GM10266 (cell line): ENCODE measurements around the gene NCBP2.

ENCODE experiments used
- DNase-seq: peaks from one replicate; pipeline ENCODE4 v3.0.0; 2012; ENCODE audit errors: extremely low spot score
- CTCF ChIP-seq: IDR thresholded peaks from 2 replicates; pipeline ENCODE4 v1.5.1; 2012; ENCODE audit warnings: mild to moderate bottlenecking, low read depth; ENCODE audit not compliant: control insufficient read depth, insufficient read depth; ENCODE audit errors: missing control alignments

The NCBP2 gene

GRCh38 chr3:196936288-196936687 is 6.0 kb downstream of the NCBP2 start:
- TF ChIP-seq CTCF, result no peak
- no peak for DNase-seq

- no peak for TF ChIP-seq CTCF
- peak; percentile 67 for DNase-seq
These were observed 9.7 kb downstream of the NCBP2 start for GRCh38 chr3:196932600-196932999.

- no peak for DNase-seq
- no peak for TF ChIP-seq CTCF
These were observed 10.3 kb downstream of the NCBP2 start for GRCh38 chr3:196931828-196932587.

- TF ChIP-seq CTCF, result no peak
- DNase-seq, result no peak
These were observed 11.2 kb downstream of the NCBP2 start for GRCh38 chr3:196931157-196931556.

GRCh38 chr3:196927571-196928453 is 14.5 kb downstream of the NCBP2 start:
- no peak for TF ChIP-seq CTCF
- DNase-seq, result no peak

GRCh38 chr3:196920733-196921132 is 21.6 kb downstream of the NCBP2 start:
- no peak for DNase-seq
- no peak for TF ChIP-seq CTCF

GRCh38 chr3:196918968-196919367 is 23.4 kb downstream of the NCBP2 start:
- no peak for DNase-seq
- no peak for TF ChIP-seq CTCF
